NCI-H345 (cell line): ENCODE data around the gene MAST4.

Source experiments
- DNase-seq: peaks from one replicate; lab custom pipeline; 2025; lab: John Stamatoyannopoulos, UW

MAST4 gene

GRCh38 chr5:66595756-66596635, at the start of gene MAST4:
MAST4 (plus strand) TSS chr5:66596393; CDS start chr5:66596656, 263 bp downstream.
- DNase-seq = peak; percentile 90

GRCh38 chr5:66546541-66546940, 49.7 kb upstream of the MAST4 start:
- no peak for DNase-seq

- DNase-seq = no peak
These were observed 44.9 kb upstream of the MAST4 start for GRCh38 chr5:66551338-66551737.

GRCh38 chr5:66551945-66552344, 44.2 kb upstream of the MAST4 start:
- no peak for DNase-seq

- no peak for DNase-seq
These were observed 42.8 kb upstream of the MAST4 start for GRCh38 chr5:66553368-66553912.

- no peak for DNase-seq
These were observed 42.1 kb upstream of the MAST4 start for GRCh38 chr5:66553916-66554575.

GRCh38 chr5:66554884-66555283, 41.3 kb upstream of the MAST4 start:
- no peak for DNase-seq

GRCh38 chr5:66558560-66558959, 37.6 kb upstream of the MAST4 start:
- DNase-seq = no peak

- no peak for DNase-seq
These were observed 35.8 kb upstream of the MAST4 start for GRCh38 chr5:66560371-66560770.

- DNase-seq = no peak
These were observed 34.8 kb upstream of the MAST4 start for GRCh38 chr5:66561256-66561990.

GRCh38 chr5:66565878-66566277, 30.3 kb upstream of the MAST4 start:
- no peak for DNase-seq

GRCh38 chr5:66567474-66567873, 28.7 kb upstream of the MAST4 start:
- DNase-seq = no peak

GRCh38 chr5:66570201-66570600, 26.0 kb upstream of the MAST4 start:
- DNase-seq = no peak

GRCh38 chr5:66573733-66574132, 22.5 kb upstream of the MAST4 start:
- no peak for DNase-seq

- DNase-seq = no peak
These were observed 13.6 kb upstream of the MAST4 start for GRCh38 chr5:66582499-66583165.

GRCh38 chr5:66585291-66585690, 10.9 kb upstream of the MAST4 start:
- DNase-seq = no peak

GRCh38 chr5:66587771-66588170, 8.4 kb upstream of the MAST4 start:
- DNase-seq = no peak

- DNase-seq = peak; percentile 38
These were observed 516 bp downstream of the MAST4 start for GRCh38 chr5:66596636-66597182.

GRCh38 chr5:66597183-66597757, 1.1 kb downstream of the MAST4 start:
- peak; percentile 75 for DNase-seq

- no peak for DNase-seq
These were observed 6.4 kb downstream of the MAST4 start for GRCh38 chr5:66602621-66603020.

- DNase-seq = no peak
These were observed 7.0 kb downstream of the MAST4 start for GRCh38 chr5:66603164-66603563.
